ENCODE measurements around the gene USP46.
A peak's percentile ranks its signal among the peaks of the same experiment; 100 is the strongest.

USP46 gene

DNA sequence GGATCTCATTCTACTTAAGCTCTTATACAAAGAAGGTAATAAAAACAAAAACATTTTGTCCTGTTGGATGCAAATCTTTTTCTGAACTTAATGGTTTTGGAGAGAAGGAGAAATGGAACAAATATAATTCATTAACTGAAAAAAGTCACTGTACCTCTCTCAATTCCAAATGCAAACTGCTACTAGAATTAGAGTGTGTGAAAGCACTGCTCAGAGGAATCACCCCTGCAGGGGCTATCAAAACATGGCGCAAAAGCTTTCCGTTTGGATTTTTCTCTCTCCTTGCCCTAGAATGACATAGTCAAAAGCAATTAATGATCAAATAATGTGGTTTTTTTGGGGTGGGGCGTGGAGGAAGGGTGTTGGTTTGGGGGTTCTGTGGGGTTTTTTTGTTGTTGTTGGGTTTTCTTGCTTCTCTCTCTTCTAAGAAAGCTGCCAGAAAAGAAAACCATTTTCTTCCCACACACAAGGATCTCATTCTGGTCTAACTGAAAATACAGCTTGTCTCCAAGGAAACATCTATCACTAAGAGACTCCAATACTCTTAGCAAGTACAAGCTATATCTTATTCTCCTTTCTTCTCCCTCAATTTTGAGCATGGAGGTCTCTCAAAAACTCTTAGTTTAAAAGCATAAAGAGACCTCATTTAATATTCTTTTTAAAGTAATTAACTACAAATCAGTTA is 41.6 kb downstream of the USP46 start:
- DNase-seq: no peak

- no peak for DNase-seq
Observed at GRCh38 chr4:52614241-52614640, 44.9 kb downstream of the USP46 start.

DNA sequence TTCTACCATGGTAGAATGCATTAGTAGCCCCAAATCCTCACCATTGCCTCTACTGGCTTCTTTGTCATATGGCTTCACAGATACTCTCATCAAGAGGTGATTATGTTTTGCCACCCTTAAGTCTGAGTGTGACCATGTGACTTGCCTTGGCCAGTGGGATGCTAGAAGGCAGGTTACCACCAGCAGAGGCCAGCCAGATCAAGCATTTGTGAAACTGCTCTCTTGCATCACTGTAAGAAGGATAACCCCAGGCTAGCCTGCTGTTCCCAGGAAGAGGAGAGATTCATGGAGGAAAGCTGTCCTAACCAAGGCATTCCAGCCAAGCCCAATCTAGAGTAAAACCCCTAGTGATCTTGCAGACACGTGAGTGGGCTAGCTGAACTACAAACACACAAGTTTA is 46.8 kb downstream of the USP46 start:
- no peak for DNase-seq

GRCh38 chr4:52611030-52611555 is 48.0 kb downstream of the USP46 start:
- DNase-seq: no peak

- no peak for DNase-seq
Observed at GRCh38 chr4:52606726-52607125, 52.4 kb downstream of the USP46 start.

- no peak for DNase-seq
Observed at GRCh38 chr4:52606040-52606439, 53.1 kb downstream of the USP46 start.

DNA sequence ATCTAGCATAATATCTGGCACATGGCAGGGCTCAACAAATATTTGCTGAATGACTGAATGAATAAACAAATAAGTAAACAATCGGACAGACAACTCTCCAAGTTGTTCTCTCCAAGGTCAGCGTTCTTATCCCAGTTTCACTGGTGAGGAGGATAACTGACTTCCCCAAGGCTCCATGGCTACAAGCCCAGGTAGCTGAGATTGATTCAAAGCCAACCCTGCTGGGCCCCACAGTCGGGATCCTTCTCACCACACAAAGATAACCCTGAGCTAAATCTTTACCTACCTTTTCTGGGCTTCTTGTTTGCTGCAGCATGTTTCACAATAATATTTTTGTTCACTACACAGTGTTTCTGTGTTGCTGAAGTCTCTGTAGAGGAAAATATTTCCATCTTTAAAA is 54.9 kb downstream of the USP46 start:
- DNase-seq: no peak

- DNase-seq: no peak
Observed at GRCh38 chr4:52600275-52600674, 58.8 kb downstream of the USP46 start.

GRCh38 chr4:52595001-52595400 is 64.1 kb downstream of the USP46 start:
- no peak for DNase-seq

GRCh38 chr4:52592287-52592686 is 66.8 kb downstream of the USP46 start:
- no peak for DNase-seq

DNA sequence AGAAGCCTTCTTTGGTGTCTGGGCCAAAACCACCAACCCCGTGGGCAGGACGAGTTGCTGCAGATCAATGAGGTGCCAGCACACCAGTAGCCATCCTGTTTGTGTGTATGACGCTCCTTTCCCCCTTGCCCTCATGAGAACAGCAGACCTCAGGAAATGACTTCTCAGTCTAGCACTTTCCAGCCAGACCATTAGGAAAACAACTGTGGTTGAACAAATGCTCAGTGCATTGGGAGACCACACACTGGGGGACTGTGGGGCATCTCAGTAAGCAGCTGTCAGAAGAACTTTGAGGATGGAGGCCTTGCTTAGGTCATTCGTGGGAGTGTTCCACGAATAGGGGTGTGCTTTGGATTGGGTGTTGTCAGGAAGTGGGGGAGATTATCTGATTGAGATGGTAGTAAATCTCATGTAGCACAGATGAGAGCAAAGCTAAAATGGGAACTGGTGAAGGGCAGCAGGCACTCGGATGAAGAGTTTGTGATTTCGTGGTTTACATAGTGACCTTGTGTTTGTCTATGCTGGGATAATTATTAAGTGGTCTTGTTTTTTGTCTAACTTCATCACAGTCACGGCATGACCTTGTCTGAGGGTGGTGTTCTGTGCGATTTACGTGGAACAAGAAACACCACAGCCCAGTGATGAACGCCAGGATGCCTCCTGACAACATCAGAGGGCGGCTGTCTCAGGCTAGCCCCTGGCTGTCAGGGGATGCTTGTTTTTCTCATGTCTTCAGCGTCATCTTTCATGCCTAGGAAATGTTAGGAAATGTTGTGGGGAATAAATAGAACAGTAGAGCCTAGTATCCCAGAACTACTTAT is 70.1 kb downstream of the USP46 start:
- no peak for DNase-seq

DNA sequence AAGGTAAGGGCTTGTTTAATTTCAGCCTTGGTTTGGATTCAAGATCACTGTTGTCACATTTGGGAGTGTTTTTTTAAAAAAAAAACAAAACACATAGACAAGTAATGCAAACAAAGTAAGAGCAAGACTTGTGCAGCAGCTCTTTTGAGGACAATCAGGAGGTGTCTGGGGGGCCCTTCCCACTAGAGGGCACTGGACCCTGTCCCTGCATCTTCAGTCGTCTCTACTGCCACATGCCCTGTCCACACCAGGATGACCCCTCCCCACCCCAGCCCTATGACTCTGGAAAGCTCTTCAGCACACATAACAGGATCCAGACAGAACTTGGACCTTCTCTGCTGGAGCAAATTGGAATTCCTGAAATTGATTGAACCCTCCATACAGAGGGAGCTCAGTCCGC is 71.0 kb downstream of the USP46 start:
- peak in 1 of 2 experiments; percentile 34 for DNase-seq

- DNase-seq: no peak
Observed at GRCh38 chr4:52586069-52586468, 73.0 kb downstream of the USP46 start.

- no peak for DNase-seq
Observed at GRCh38 chr4:52585379-52585778, 73.7 kb downstream of the USP46 start.

DNA sequence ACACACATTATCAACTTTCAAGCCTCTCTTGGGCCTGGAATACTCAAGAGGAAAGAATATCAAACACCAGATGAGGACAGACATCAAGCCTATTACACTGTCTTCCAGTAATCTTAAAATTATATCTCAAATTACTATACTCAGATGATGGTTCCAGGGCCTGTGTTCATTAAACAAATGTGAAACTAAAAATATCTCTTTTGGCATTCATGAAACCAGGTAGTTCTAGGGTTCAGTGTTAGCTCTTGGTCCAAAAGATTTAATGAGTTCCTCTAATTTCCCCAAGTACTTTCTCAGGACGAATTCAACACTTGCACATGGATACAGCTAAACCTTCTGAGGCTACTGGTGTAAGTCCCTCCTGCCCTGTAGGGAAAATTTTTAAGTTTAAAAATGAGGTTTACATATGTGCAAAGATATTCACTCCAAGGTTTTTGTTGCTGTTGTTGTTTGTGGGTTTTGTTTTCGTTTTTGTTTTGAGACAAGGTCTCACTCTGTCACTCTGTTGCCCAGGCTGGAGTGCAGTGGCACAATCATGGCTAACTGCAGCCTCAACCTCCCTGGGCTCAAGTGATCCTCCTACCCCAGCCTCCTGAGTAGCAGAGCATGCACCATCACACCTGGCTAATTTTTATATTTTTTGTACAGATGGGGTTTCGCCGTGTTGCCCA is 79.4 kb downstream of the USP46 start:
- DNase-seq: no peak

- DNase-seq: no peak
Observed at GRCh38 chr4:52578951-52579350, 80.2 kb downstream of the USP46 start.

DNA sequence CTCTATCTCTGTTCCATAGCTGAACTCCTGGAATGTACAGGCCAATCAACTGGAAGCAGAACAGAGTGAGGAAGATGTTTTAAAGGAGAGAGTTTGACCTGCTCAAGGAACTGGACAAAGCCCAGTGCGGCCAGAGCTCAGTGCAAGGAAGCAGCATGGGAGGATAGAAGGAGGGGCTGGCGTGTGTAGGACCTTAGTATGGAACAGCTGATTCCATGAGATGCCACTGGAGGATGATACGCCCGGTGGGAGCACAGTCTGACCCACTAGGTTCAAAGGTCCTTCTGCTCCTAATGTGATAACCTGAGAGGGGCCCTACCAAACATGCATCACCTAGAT is 81.5 kb downstream of the USP46 start:
- DNase-seq: no peak

GRCh38 chr4:52576961-52577623 is 82.0 kb downstream of the USP46 start:
- no peak for DNase-seq

DNA sequence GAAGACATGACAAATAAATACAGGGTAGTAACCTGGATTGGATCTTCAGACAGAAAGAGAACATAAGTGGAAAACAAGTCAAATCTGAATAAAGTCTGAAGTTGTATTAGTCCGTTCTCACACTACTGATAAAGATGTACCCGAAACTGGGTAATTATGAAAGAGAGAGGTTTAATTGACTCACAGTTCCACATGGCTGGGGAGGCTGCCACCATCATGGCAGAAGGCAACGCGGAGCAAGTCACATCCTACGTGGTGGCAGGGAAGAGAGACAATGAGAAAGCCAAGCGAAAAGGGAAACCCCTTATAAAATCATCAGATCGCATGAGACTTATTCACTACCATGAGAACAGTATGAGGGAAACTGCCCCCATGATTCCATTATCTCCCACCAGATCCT is 82.8 kb downstream of the USP46 start:
- no peak for DNase-seq

DNA sequence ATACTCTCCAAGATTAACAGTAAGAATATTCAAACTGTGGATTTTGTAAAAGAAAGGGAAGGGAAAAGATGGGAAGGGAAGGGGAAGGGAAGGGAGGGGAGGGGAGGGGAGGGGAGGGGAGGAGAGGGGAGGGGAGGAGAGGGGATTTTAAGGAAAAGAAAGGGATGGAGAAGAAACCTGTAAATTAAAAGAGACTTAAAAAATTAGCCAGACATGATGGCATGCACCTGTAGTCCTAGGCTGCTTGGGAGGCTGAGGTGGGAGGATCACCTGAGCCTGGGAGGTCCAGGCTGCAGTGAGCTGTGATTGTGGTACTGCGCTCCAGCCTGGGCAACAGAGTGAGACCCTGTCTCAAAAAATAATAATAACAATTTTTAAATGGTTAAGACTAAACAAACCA is 83.7 kb downstream of the USP46 start:
- no peak for DNase-seq

DNA sequence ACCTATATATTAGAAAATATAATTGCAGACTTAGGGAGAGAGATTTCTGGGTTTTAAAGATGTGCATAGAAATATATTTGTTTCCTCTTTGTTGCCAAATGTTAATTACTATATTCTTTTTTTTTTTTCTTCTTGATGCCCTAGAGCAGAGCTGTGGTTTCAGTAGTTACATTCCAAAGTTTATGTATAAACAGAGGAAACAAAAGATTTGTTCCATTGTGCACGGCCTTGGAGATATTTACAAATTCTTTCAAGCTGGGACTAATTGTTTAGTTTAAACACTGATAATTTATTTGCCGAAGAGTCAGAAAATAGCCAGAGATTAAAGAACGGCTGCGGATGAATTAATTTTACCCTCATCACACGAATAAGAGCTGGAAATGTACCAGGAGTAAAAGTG is 85.1 kb downstream of the USP46 start:
- no peak for DNase-seq

- DNase-seq: no peak
Observed at GRCh38 chr4:52573551-52573950, 85.5 kb downstream of the USP46 start.

GRCh38 chr4:52572936-52573485 is 86.1 kb downstream of the USP46 start:
- no peak for DNase-seq

Measured in NCI-H526 (cell line).